Stomach (tissue), 9 donors: ENCODE measurements around the gene NHSL1. TPM values are rescaled to one million over a fixed set of nuclear protein-coding genes. Genes with fewer than 3 reads are reported as not detected.
A peak's percentile ranks its signal among the peaks of the same experiment; 100 is the strongest.

Source experiments
- DNase-seq, 2 donors: peaks; one replicate each; pipeline versions ENCODE4 v3.0.0 to v3.0.0-alpha.2; 2013 to 2019
- H3K27ac ChIP-seq, 5 donors: fragments of 200-600 bp in 4 of 5; sonication (generic) in 4 of 5; one replicate each; pipeline ENCODE4 v1.5.1; 2013 to 2019; ENCODE audit warnings: mild to moderate bottlenecking in 1 of 5, moderate library complexity in 1 of 5
- H3K27me3 ChIP-seq, 3 donors: fragments of 200-600 bp; sonication (generic); one replicate each; pipeline ENCODE4 v1.5.1; 2017 to 2019; ENCODE audit warnings: mixed run types in 1 of 3
- H3K36me3 ChIP-seq, 4 donors: fragments of 200-600 bp; sonication (generic); 1 replicate in 3 of 4; 2 replicates in 1 of 4; pipeline ENCODE4 v1.5.1; 2016 to 2019
- H3K4me1 ChIP-seq, 4 donors: fragments of 200-600 bp; sonication (generic); one replicate each; pipeline ENCODE4 v1.5.1; 2016 to 2019
- H3K4me3 ChIP-seq, 4 donors: fragments of 200-600 bp; sonication (generic) in 3 of 4; one replicate each; pipeline ENCODE4 v1.5.1; 2016 to 2019; ENCODE audit warnings: mild to moderate bottlenecking in 1 of 4
- H3K9me3 ChIP-seq, 4 donors: fragments of 200-600 bp; sonication (generic); one replicate each; pipeline ENCODE4 v1.5.1; 2016 to 2019
- CTCF ChIP-seq, 7 experiments: fragments of 450-650 bp in 4 of 7; fragments of 200-600 bp in 3 of 7; sonication (generic) in 3 of 7; IDR thresholded peaks; one replicate each; pipeline ENCODE4 v1.5.1; 2016 to 2019; ENCODE audit warnings: antibody characterized with exemption in 7 of 7, control low read depth in 2 of 7, mild to moderate bottlenecking in 1 of 7
- EP300 ChIP-seq: sonication (generic); formaldehyde crosslinking; IDR thresholded peaks from one replicate; pipeline ENCODE4 v1.6.1; 2017; ENCODE audit warnings: antibody characterized with exemption
- POLR2A ChIP-seq, 4 donors: fragments of 450-650 bp; IDR thresholded peaks; one replicate each; pipeline ENCODE4 v1.6.1; 2016; ENCODE audit warnings: antibody characterized with exemption in 4 of 4, control low read depth in 2 of 4, mild to moderate bottlenecking in 1 of 4, moderate library complexity in 1 of 4
- POLR2AphosphoS5 ChIP-seq, 3 donors: sonication (generic); formaldehyde crosslinking; IDR thresholded peaks; one replicate each; pipeline ENCODE4 v1.6.1; 2016; ENCODE audit warnings: antibody characterized with exemption in 3 of 3
- WGBS, 5 donors: extraction: QIAGEN DNeasy Blood & Tissue Kit in 3 of 5; methylation state at CpG; one replicate each; pipeline versions ENCODE4 v1.1.5 to v1.1.7; 2013 to 2018; 5-methylcytosine and 5-hydroxymethylcytosine counted together
- intact Hi-C: fragments of 100-400 bp; cut with DNase I; formaldehyde crosslinking; loops from one replicate; pipeline ENCODE4 v1.15.1; 2023; ENCODE audit warnings: low total_unique reads
- polyA plus RNA-seq, 3 donors: library from polyadenylated mRNA; stranded (reverse); fragments of 200-250 nt; gene quantifications; one replicate each; pipeline ENCODE4 v1.2.3, GENCODE V29; 2013
- total RNA-seq, 5 donors: library from RNA; depleted of rRNA; stranded (reverse); fragments of >200 nt; gene quantifications; one replicate each; pipeline versions ENCODE4 v1.1.0 to v1.2.3, GENCODE V29; 2014 to 2016
- donor health status: healthy with polysubstance abuse.
- donor health status: Bipolar disorder and iron deficiency.
- donor health status: healthy.

Gene NHSL1
- total and polyA plus RNA-seq, 8 donors = 1.8 to 44.6 (median 27.4) TPM

GRCh38 chr6:138401960-138402837 is 97.1 kb downstream of the NHSL1 start:
- no peak for DNase-seq
- no peaks in the 10 kb centered on the region for H3K27me3 ChIP-seq
- H3K4me3 ChIP-seq = no peak overlapping the region
- 94 to 96% (median 95%) methylated on average over 14 of the region's 14 CpGs for WGBS, 5 donors
- H3K27ac ChIP-seq = peak overlapping the region in 1 of 5 donors; percentile 2
- H3K9me3 ChIP-seq = no peaks in the 10 kb centered on the region
- peaks cover 8 to 18% (median 15%) of the 10 kb centered on the region in 4 donors for H3K36me3 ChIP-seq
- intact Hi-C loops = no loop called here
- peaks cover 7 to 33% (median 28%) of the 10 kb centered on the region in 4 donors for H3K4me1 ChIP-seq
- TF ChIP-seq CTCF (IDR thresholded peaks at IDR 0.05) (no peak), POLR2A (IDR thresholded peaks at IDR 0.05) (no peak), EP300 (no peak), POLR2AphosphoS5 (IDR thresholded peaks at IDR 0.05) (no peak)

- Histone ChIP-seq H3K4me3 (no peak overlapping the region), H3K27me3 (no peaks in the 10 kb centered on the region), H3K9me3 (no peaks in the 10 kb centered on the region), H3K4me1 (peaks cover 0 to 19% (median 13%) of the 10 kb centered on the region in 4 donors), H3K36me3 (no peaks in the 10 kb centered on the region), H3K27ac (no peak overlapping the region)
- WGBS, 5 donors = 74 to 91% (median 78%) methylated on average over 3 of the region's 3 CpGs
- no peak for DNase-seq
- intact Hi-C loops = no loop called here
- TF ChIP-seq EP300 (no peak), CTCF (IDR thresholded peaks at IDR 0.05) (no peak), POLR2A (IDR thresholded peaks at IDR 0.05) (no peak)
These were observed 99.0 kb downstream of the NHSL1 start for GRCh38 chr6:138400326-138400725.

- WGBS, 5 donors = 81 to 84% (median 81%) methylated on average over 8 of the region's 8 CpGs
- DNase-seq = no peak
- Histone ChIP-seq H3K4me1 (no peaks in the 10 kb centered on the region), H3K9me3 (no peaks in the 10 kb centered on the region), H3K36me3 (no peaks in the 10 kb centered on the region), H3K27ac (no peak overlapping the region), H3K27me3 (no peaks in the 10 kb centered on the region), H3K4me3 (no peak overlapping the region)
- intact Hi-C loops = no loop called here
- TF ChIP-seq POLR2A (IDR thresholded peaks at IDR 0.05) (no peak), POLR2AphosphoS5 (IDR thresholded peaks at IDR 0.05) (no peak), CTCF (IDR thresholded peaks at IDR 0.05) (no peak), EP300 (no peak)
These were observed 101.9 kb downstream of the NHSL1 start for GRCh38 chr6:138397128-138398122.

GRCh38 chr6:138396709-138397108 is 102.6 kb downstream of the NHSL1 start:
- WGBS, 5 donors = 91 to 94% (median 93%) methylated on average over 5 of the region's 5 CpGs

More at GRCh38 chr6:138396709-138397108, 102.6 kb downstream of the NHSL1 start:
- TF ChIP-seq EP300 (no peak), POLR2AphosphoS5 (IDR thresholded peaks at IDR 0.05) (no peak), CTCF (IDR thresholded peaks at IDR 0.05) (no peak), POLR2A (IDR thresholded peaks at IDR 0.05) (no peak)
- no peaks in the 10 kb centered on the region for H3K27me3 ChIP-seq
- H3K27ac ChIP-seq = no peak overlapping the region
- DNase-seq = no peak
- H3K4me1 ChIP-seq = no peaks in the 10 kb centered on the region
- no peaks in the 10 kb centered on the region for H3K9me3 ChIP-seq
- intact Hi-C loops = no loop called here
- no peaks in the 10 kb centered on the region for H3K36me3 ChIP-seq
- no peak overlapping the region for H3K4me3 ChIP-seq
